HUES6 (cell line): Measurements from ENCODE around the gene EXOSC10.
"Not testable (repeated sequence)": the region's sequence is repeated elsewhere in the genome, so short reads cannot be mapped to it uniquely, and the experiment has no call there.

ENCODE experiments used
- H3K27ac ChIP-seq: 2 replicates; pipeline ENCODE4 v1.7.0; 2013; ENCODE audit warnings: low read depth, mild to moderate bottlenecking, low read length, inconsistent platforms
- H3K27me3 ChIP-seq: 2 replicates; pipeline ENCODE4 v1.6.1; 2013; ENCODE audit warnings: low read length; ENCODE audit not compliant: control insufficient read depth, insufficient read depth
- H3K36me3 ChIP-seq: 2 replicates; pipeline ENCODE4 v1.6.1; 2013; ENCODE audit warnings: low read length; ENCODE audit not compliant: control insufficient read depth, insufficient read depth
- H3K4me1 ChIP-seq: 2 replicates; pipeline ENCODE4 v1.6.1; 2013; ENCODE audit warnings: low read length; ENCODE audit not compliant: control insufficient read depth, insufficient read depth
- H3K4me3 ChIP-seq: 2 replicates; pipeline ENCODE4 v1.5.1; 2013; ENCODE audit warnings: low read depth, low read length
- H3K9ac ChIP-seq: one replicate; pipeline ENCODE4 v1.6.1; 2013; ENCODE audit warnings: mild to moderate bottlenecking, low read length
- H3K9me3 ChIP-seq: 2 replicates; pipeline ENCODE4 v1.6.1; 2013; ENCODE audit warnings: low read depth, low read length; ENCODE audit not compliant: control insufficient read depth, insufficient read depth

Gene EXOSC10

GRCh38 chr1:11027316-11027715 lies 72.4 kb downstream of the EXOSC10 start:
- no peak overlapping the region for H3K9ac ChIP-seq
- H3K36me3 ChIP-seq = peaks cover 64% of the 10 kb centered on the region
- no peaks in the 10 kb centered on the region for H3K27me3 ChIP-seq
- H3K4me3 ChIP-seq = no peak overlapping the region
- no peak overlapping the region for H3K27ac ChIP-seq
- H3K9me3 ChIP-seq = no peaks in the 10 kb centered on the region
- H3K4me1 ChIP-seq = peaks cover 6% of the 10 kb centered on the region; the same call in 1 of the 2 replicates

- H3K27me3 ChIP-seq = no peaks in the 10 kb centered on the region
These were observed 72.8 kb downstream of the EXOSC10 start for GRCh38 chr1:11026903-11027302.

DNA sequence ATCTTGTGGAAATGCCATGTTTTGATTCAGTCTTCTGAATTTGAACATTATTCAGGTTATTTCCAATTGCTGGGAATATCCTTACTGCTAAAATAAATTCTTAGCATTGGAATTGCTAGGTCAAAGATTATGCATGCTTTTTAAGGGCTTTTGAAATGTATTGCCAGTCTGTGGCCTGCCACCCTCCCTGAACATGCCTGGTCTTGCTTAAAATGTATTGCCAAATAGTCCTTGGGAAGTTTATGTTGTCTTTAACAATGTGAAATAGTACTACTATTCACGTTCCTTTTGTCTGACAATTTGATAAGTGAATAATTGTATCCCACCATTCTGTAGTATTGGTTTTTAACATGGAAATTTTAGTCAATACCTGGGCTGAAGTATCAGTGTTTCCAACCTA lies 73.6 kb downstream of the EXOSC10 start:
- Histone ChIP-seq H3K4me1 (peaks cover 6% of the 10 kb centered on the region; the same call in 1 of the 2 replicates), H3K9ac (no peak overlapping the region), H3K9me3 (no peaks in the 10 kb centered on the region), H3K27me3 (no peaks in the 10 kb centered on the region), H3K27ac (no peak overlapping the region), H3K4me3 (no peak overlapping the region), H3K36me3 (peaks cover 77% of the 10 kb centered on the region)

More at GRCh38 chr1:11026903-11027302, 72.8 kb downstream of the EXOSC10 start:
- Histone ChIP-seq H3K9me3 (no peaks in the 10 kb centered on the region), H3K27ac (no peak overlapping the region), H3K4me3 (no peak overlapping the region), H3K9ac (no peak overlapping the region), H3K4me1 (peaks cover 6% of the 10 kb centered on the region; the same call in 1 of the 2 replicates), H3K36me3 (peaks cover 68% of the 10 kb centered on the region)

GRCh38 chr1:11025618-11026017 lies 74.1 kb downstream of the EXOSC10 start:
- Histone ChIP-seq H3K4me3 (no peak overlapping the region), H3K9ac (no peak overlapping the region), H3K27me3 (no peaks in the 10 kb centered on the region), H3K27ac (no peak overlapping the region), H3K9me3 (no peaks in the 10 kb centered on the region), H3K4me1 (peaks cover 3% of the 10 kb centered on the region; the same call in 1 of the 2 replicates), H3K36me3 (peaks cover 79% of the 10 kb centered on the region)

DNA sequence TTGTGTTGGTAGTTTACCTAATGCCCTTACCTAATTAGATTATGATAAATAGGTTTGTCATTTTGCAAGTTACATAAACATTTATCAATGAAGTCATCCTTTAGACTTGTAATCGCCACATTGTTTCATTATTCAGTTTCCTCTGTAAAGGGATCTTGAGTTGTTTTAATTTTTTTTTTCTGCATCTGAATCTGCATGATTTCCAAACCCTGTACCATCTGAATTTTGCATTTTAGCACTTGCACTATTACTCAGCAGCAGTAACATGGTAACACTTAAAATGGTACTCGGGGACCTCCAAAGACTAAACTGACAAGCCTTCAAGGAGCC lies 74.8 kb downstream of the EXOSC10 start:
- Histone ChIP-seq H3K36me3 (peaks cover 84% of the 10 kb centered on the region), H3K9me3 (no peaks in the 10 kb centered on the region)

GRCh38 chr1:11024154-11024873 lies 75.4 kb downstream of the EXOSC10 start:
- peaks cover 86% of the 10 kb centered on the region for H3K36me3 ChIP-seq
- no peak overlapping the region for H3K27ac ChIP-seq
- no peaks in the 10 kb centered on the region for H3K4me1 ChIP-seq
- H3K27me3 ChIP-seq = no peaks in the 10 kb centered on the region
- H3K9me3 ChIP-seq = no peaks in the 10 kb centered on the region
- no peak overlapping the region for H3K4me3 ChIP-seq
- H3K9ac ChIP-seq = no peak overlapping the region

More for the DNA sequence above, 74.8 kb downstream of the EXOSC10 start:
- H3K27ac ChIP-seq = no peak overlapping the region
- H3K4me1 ChIP-seq = no peaks in the 10 kb centered on the region
- no peak overlapping the region for H3K9ac ChIP-seq
- H3K27me3 ChIP-seq = no peaks in the 10 kb centered on the region
- H3K4me3 ChIP-seq = no peak overlapping the region

DNA sequence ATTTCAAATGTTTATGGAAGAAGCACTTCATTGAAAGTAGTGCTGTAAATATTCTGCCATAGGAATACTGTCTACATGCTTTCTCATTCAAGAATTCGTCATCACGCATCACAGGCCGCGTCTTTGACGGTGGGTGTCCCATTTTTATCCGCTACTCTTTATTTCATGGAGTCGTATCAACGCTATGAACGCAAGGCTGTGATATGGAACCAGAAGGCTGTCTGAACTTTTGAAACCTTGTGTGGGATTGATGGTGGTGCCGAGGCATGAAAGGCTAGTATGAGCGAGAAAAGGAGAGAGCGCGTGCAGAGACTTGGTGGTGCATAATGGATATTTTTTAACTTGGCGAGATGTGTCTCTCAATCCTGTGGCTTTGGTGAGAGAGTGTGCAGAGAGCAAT lies 76.5 kb downstream of the EXOSC10 start:
- Histone ChIP-seq H3K9me3 (no peaks in the 10 kb centered on the region), H3K9ac (no peak overlapping the region), H3K36me3 (peaks cover 95% of the 10 kb centered on the region), H3K27me3 (no peaks in the 10 kb centered on the region), H3K4me1 (no peaks in the 10 kb centered on the region), H3K4me3 (no peak overlapping the region), H3K27ac (no peak overlapping the region)

GRCh38 chr1:11019971-11020370 lies 79.7 kb downstream of the EXOSC10 start:
- no peaks in the 10 kb centered on the region for H3K9me3 ChIP-seq
- H3K4me3 ChIP-seq = no peak overlapping the region
- H3K36me3 ChIP-seq = peaks cover 95% of the 10 kb centered on the region
- H3K4me1 ChIP-seq = no peaks in the 10 kb centered on the region
- no peak overlapping the region for H3K27ac ChIP-seq
- H3K9ac ChIP-seq = no peak overlapping the region
- no peaks in the 10 kb centered on the region for H3K27me3 ChIP-seq

DNA sequence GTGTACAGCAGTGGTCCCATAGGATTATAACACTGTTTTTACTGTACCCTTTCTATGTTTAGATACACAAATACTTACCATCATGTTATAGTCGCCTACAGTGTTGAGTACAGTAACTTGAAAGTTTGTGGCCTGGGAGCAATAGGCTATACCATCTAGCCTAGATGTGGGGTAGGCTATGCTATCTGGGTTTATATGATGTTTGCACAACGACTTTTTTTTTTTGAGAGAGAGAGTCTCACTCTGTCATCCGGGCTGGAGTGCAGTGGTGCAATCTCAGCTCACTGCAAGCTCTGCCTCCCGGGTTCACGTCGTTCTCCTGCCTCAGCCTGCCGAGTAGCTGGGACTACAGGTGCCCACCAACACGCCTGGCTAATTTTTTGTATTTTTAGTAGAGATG lies 80.3 kb downstream of the EXOSC10 start:
- not testable (repeated sequence) for H3K9ac ChIP-seq, H3K27ac ChIP-seq, H3K9me3 ChIP-seq, H3K27me3 ChIP-seq, H3K4me1 ChIP-seq, H3K4me3 ChIP-seq
- peaks cover 95% of the 10 kb centered on the region for H3K36me3 ChIP-seq
